Stimulated activated memory B cell treated with anti-CD40 and anti-IgM and Interleukin-4, amounts not matched to agents 10 μg/mL and 1 μg/mL and 100 μg/mL, for 72 hours (primary cell): ENCODE data around the gene PFKL.
A peak's percentile ranks its signal among the peaks of the same experiment; 100 is the strongest.

Experiments used
- ATAC-seq: fragments of 150-1000 bp; cut with Tn5 transposase; 2 replicates; pipeline ENCODE4 v1.10.0; 2021
- H3K27ac Mint-ChIP-seq: one replicate; pipeline ENCODE4 v1.8.0; 2022; ENCODE audit warnings: mild to moderate bottlenecking, mixed read lengths
- H3K27me3 Mint-ChIP-seq: one replicate; pipeline ENCODE4 v1.8.0; 2022; ENCODE audit warnings: mixed read lengths
- H3K36me3 Mint-ChIP-seq: one replicate; pipeline ENCODE4 v1.8.0; 2022; ENCODE audit warnings: mixed read lengths
- H3K4me1 Mint-ChIP-seq: one replicate; pipeline ENCODE4 v1.8.0; 2022; ENCODE audit warnings: mixed read lengths
- H3K4me3 Mint-ChIP-seq: one replicate; pipeline ENCODE4 v1.8.0; 2022; ENCODE audit warnings: mild to moderate bottlenecking, moderate library complexity, mixed read lengths
- H3K9me3 Mint-ChIP-seq: one replicate; pipeline ENCODE4 v1.8.0; 2022; ENCODE audit warnings: mixed read lengths

The PFKL gene

DNA sequence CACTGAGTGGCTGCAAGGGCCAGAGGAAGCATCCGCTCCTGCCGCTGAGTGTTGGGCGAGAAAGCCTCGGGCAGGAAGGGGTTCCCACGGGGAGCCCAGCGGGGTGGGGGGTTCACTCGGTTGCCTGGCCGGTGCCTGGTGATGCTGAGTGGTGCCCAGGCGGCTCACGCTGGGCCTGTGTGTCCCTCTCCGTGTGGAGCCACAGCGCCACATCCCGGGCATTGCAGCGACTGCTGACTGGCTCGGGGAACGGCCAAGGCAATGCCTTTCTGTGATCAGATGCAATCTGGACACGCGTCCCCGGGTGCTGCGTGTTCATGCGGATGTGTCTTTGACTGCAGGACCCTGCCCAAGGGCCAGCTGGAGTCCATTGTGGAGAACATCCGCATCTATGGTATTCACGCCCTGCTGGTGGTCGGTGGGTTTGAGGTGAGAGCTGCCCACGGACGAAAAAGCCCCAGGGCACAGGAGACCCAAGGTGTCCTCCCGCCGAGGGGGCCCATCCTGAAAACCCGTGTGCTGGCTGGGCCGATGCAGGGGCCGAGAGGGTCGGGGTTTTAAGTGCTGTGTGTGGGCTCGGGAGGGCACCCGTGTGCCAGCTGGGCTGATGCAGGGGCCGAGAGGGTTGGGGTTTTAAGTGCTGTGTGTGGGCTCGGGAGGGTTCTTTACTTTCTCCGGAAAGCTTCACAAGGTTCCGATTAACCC, 22.9 kb downstream of the PFKL start:
- no peak for ATAC-seq

DNA sequence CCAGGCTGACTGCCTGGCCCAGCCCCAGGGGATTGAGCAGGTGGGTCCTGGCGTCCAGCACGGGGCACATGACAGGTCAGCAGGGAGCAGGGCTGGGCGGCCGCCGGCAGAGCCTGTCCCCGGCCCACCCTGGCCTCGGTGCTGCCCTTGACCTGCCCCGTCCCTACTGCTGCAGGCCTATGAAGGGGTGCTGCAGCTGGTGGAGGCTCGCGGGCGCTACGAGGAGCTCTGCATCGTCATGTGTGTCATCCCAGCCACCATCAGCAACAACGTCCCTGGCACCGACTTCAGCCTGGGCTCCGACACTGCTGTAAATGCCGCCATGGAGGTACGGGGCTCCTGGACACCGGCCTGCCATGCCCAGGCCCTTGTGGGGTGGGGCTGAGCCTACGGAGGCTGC, 23.7 kb downstream of the PFKL start:
- Mint-ChIP-seq H3K9me3 (no peaks in the 10 kb centered on the region), H3K27me3 (no peaks in the 10 kb centered on the region), H3K4me3 (no peak overlapping the region), H3K4me1 (no peaks in the 10 kb centered on the region), H3K36me3 (peaks cover 38% of the 10 kb centered on the region), H3K27ac (no peak overlapping the region)
- no peak for ATAC-seq

More for the DNA sequence above, 22.9 kb downstream of the PFKL start:
- H3K27ac Mint-ChIP-seq, result no peak overlapping the region
- H3K36me3 Mint-ChIP-seq, result peaks cover 44% of the 10 kb centered on the region
- H3K9me3 Mint-ChIP-seq, result no peaks in the 10 kb centered on the region
- H3K27me3 Mint-ChIP-seq, result no peaks in the 10 kb centered on the region
- H3K4me1 Mint-ChIP-seq, result no peaks in the 10 kb centered on the region
- H3K4me3 Mint-ChIP-seq, result no peak overlapping the region

GRCh38 chr21:44324106-44324853, 24.4 kb downstream of the PFKL start:
- Mint-ChIP-seq H3K27me3 (no peaks in the 10 kb centered on the region), H3K27ac (no peak overlapping the region), H3K4me3 (no peak overlapping the region), H3K36me3 (peaks cover 31% of the 10 kb centered on the region), H3K4me1 (no peaks in the 10 kb centered on the region), H3K9me3 (no peaks in the 10 kb centered on the region)
- ATAC-seq, result no peak

GRCh38 chr21:44324854-44325107, 24.9 kb downstream of the PFKL start:
- H3K4me1 Mint-ChIP-seq, result no peaks in the 10 kb centered on the region
- no peaks in the 10 kb centered on the region for H3K9me3 Mint-ChIP-seq
- H3K27me3 Mint-ChIP-seq, result no peaks in the 10 kb centered on the region
- no peak overlapping the region for H3K27ac Mint-ChIP-seq
- ATAC-seq, result no peak
- H3K36me3 Mint-ChIP-seq, result peaks cover 28% of the 10 kb centered on the region
- no peak overlapping the region for H3K4me3 Mint-ChIP-seq

DNA sequence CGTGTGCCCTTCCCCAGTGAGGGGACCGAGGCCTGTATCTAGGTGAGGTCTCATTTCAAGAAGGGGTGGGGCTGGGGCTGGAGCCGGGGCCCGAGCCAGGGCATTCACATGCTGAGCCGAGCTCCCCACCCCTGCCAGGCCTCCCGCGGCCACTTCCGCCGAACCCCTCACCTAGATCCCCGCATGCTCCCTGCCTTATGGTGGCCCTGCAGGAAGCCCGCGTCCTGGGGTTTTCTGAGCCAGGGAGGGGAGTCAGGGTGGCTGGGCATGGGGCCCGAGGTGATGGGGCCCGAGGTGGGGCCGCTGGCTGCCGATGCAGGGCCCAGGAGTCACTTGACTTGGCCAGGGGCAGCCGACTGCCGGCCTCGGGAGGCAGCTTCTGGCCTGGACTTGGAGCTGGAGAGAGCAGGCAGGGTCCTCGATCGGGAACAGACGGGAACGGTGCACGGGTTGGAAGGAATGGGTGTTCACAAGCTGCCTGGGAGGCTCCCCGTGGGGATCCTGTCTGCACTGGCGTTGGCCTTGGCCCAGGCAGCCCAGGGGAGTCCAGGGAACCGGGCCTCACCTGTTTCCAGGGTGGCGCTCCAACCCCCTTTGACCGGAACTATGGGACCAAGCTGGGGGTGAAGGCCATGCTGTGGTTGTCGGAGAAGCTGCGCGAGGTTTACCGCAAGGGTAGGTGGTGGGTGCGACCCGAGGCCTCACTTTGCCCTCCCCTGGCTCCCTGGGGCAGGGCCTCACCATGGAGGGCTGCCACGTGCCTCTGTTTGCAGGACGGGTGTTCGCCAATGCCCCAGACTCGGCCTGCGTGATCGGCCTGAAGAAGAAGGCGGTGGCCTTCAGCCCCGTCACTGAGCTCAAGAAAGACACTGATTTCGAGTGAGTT, 25.8 kb downstream of the PFKL start:
- Mint-ChIP-seq H3K36me3 (peaks cover 28% of the 10 kb centered on the region), H3K27me3 (no peaks in the 10 kb centered on the region), H3K9me3 (no peaks in the 10 kb centered on the region), H3K4me1 (no peaks in the 10 kb centered on the region), H3K4me3 (no peak overlapping the region), H3K27ac (no peak overlapping the region)
- no peak for ATAC-seq

- Mint-ChIP-seq H3K4me1 (no peaks in the 10 kb centered on the region), H3K9me3 (no peaks in the 10 kb centered on the region), H3K27me3 (no peaks in the 10 kb centered on the region), H3K4me3 (no peak overlapping the region), H3K36me3 (peaks cover 28% of the 10 kb centered on the region), H3K27ac (no peak overlapping the region)
- ATAC-seq, result no peak
Measured at GRCh38 chr21:44326272-44326647, 26.4 kb downstream of the PFKL start.

DNA sequence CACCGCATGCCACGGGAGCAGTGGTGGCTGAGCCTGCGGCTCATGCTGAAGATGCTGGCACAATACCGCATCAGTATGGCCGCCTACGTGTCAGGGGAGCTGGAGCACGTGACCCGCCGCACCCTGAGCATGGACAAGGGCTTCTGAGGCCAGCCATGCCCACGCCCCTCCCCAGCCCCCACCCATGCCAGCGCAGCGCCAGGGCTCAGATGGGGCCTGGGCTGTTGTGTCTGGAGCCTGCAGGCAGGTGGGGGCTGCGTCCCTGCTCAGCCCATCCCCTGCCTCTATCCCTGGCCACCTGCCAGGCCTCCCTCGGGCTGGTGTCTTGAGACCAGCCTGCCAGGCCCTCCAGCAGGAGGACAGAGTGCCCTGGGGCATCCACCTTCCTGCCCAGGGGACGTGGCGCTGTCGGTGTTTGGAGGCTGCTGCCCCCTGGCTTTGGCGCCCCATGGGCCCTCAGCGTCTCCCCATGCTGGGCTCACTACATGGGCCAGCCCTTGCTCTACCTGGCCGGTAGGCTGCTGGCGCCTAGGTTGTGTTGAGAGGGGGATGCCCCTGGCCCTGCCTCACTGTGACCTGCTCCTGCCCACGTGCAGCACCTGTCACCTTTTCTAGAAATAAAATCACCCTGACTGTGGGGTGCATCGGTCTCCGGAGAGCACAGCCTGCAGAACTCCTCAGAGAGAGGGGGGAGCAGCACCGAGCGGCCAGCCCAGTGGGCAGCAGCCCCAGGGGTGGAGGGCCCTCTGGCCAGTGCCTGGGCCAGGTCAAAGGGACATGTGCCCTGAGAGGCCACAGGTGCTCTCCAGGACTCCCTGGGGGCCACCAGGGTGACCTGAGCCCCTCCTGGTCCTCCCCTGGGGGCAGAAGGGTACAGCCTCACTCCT, 27.1 kb downstream of the PFKL start:
- H3K27ac Mint-ChIP-seq, result no peak overlapping the region
- no peak overlapping the region for H3K4me3 Mint-ChIP-seq
- peaks cover 26% of the 10 kb centered on the region for H3K36me3 Mint-ChIP-seq
- no peak for ATAC-seq
- no peaks in the 10 kb centered on the region for H3K4me1 Mint-ChIP-seq
- no peaks in the 10 kb centered on the region for H3K9me3 Mint-ChIP-seq
- no peaks in the 10 kb centered on the region for H3K27me3 Mint-ChIP-seq

GRCh38 chr21:44327603-44327974, 27.7 kb downstream of the PFKL start:
- H3K9me3 Mint-ChIP-seq, result no peaks in the 10 kb centered on the region
- H3K4me1 Mint-ChIP-seq, result no peaks in the 10 kb centered on the region
- no peaks in the 10 kb centered on the region for H3K27me3 Mint-ChIP-seq
- H3K27ac Mint-ChIP-seq, result no peak overlapping the region
- no peak for ATAC-seq
- peaks cover 25% of the 10 kb centered on the region for H3K36me3 Mint-ChIP-seq
- H3K4me3 Mint-ChIP-seq, result no peak overlapping the region

DNA sequence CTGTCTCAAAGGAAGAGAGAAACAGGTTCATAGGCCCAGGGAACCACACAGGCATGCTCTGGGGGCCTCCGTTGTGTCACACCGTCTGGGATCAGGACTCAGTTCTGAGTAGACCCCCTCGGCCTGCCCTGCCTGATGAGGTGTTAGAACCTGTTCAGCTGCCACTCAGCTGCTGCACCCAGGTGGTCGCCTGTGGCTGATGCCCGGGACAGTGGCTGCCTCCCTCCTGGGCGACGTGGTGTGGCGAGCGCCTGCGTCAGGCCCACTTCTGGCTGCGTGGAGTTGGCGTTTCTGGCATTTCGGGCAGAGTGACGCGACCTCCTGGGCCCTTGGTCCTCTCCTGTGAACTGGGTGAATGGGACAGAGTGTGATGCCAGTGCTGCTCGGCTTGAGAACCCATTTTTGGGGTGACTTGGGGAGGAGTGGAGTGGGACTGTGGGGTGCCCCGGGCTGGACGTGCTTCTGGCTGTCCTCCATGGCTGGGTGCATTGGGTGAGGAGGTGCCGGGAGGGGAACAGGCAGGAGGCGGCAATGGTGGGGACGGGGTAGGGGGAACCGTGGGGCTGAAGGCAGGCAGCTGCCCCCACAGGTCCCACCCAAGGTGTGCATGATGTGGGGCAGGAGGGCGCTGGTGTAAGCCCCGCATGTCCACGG, 28.5 kb downstream of the PFKL start:
- Mint-ChIP-seq H3K36me3 (peaks cover 17% of the 10 kb centered on the region), H3K4me3 (no peak overlapping the region), H3K4me1 (no peaks in the 10 kb centered on the region), H3K27me3 (no peaks in the 10 kb centered on the region), H3K27ac (peak overlapping the region; percentile 11), H3K9me3 (no peaks in the 10 kb centered on the region)
- no peak for ATAC-seq

- Mint-ChIP-seq H3K27ac (no peak overlapping the region), H3K36me3 (peaks cover 16% of the 10 kb centered on the region), H3K27me3 (no peaks in the 10 kb centered on the region), H3K4me3 (no peak overlapping the region), H3K9me3 (no peaks in the 10 kb centered on the region), H3K4me1 (no peaks in the 10 kb centered on the region)
- no peak for ATAC-seq
Measured at GRCh38 chr21:44329086-44329889, 29.4 kb downstream of the PFKL start.

DNA sequence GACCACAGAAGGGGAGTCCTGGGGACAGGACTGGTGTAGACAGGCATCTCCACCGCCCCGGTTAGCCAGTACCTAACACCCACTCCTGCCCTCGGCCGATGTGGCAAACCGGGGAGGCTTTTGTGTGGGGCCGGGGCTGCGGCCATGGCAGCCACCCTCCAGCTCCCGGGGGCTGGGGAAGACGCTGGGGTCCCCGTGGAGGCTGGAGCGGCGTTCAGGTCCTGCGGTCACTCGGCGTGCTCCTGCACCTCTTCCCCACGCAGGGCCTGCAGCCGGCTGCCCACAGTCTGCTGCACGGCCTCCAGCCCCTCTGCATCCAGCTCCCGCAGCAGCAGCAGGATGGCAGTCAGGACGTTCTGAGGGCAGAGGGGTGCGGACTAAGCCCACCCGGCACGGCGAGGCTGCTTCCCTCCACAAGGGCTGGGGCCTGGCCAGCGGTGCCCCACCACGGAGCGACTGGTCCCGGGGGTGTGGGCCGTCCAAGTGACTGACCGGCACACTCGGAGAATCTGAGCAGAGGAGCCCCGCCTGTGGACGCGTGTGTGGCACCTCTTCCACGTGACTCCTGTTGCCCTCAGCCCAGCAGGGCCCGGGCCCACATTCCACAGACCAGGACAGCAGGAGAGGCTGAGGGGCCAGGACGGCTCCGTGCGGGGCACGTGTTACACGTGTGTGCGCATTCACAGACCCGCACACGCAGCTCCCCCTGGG, 30.3 kb downstream of the PFKL start:
- no peaks in the 10 kb centered on the region for H3K27me3 Mint-ChIP-seq
- H3K4me3 Mint-ChIP-seq, result no peak overlapping the region
- H3K27ac Mint-ChIP-seq, result no peak overlapping the region
- peaks cover 11% of the 10 kb centered on the region for H3K36me3 Mint-ChIP-seq
- no peaks in the 10 kb centered on the region for H3K9me3 Mint-ChIP-seq
- H3K4me1 Mint-ChIP-seq, result peaks cover 6% of the 10 kb centered on the region
- ATAC-seq, result no peak

DNA sequence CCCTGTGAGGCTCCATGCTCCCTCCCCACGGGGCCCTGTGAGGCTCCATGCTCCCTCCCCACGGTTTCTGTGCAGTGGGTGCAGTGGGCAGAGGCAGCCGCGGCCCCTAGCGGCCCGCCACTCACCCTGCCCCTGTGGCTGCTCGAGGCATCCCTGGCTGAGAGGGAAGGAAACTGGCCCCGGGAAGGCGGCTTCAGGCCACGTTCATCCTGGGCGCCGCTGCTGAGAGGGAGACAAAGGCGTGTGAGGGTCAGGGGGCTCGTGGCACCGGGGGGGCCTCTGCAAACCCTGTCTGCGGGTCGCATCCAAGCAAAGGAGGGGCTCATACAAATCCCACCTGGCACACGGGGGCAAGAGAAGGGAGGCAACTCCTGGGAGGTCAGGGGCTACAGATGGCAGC, 30.8 kb downstream of the PFKL start:
- H3K27ac Mint-ChIP-seq, result no peak overlapping the region
- H3K9me3 Mint-ChIP-seq, result no peaks in the 10 kb centered on the region
- H3K36me3 Mint-ChIP-seq, result peaks cover 7% of the 10 kb centered on the region
- no peaks in the 10 kb centered on the region for H3K27me3 Mint-ChIP-seq
- no peak for ATAC-seq
- H3K4me3 Mint-ChIP-seq, result no peak overlapping the region
- H3K4me1 Mint-ChIP-seq, result peaks cover 6% of the 10 kb centered on the region

- Mint-ChIP-seq H3K36me3 (peaks cover 8% of the 10 kb centered on the region), H3K27me3 (no peaks in the 10 kb centered on the region), H3K27ac (no peak overlapping the region), H3K4me1 (peaks cover 6% of the 10 kb centered on the region), H3K4me3 (no peak overlapping the region), H3K9me3 (no peaks in the 10 kb centered on the region)
- no peak for ATAC-seq
Measured at GRCh38 chr21:44331209-44331608, 31.4 kb downstream of the PFKL start.
